Stimulated activated CD4-positive, alpha-beta T cell treated with anti-CD3 and anti-CD28 coated beads, Interleukin-4, amount 100 ng/mL, for 24 hours (primary cell): ENCODE results near the gene DNAJB2.
"Not testable (repeated sequence)": the region's sequence is repeated elsewhere in the genome, so short reads cannot be mapped to it uniquely, and the experiment has no call there.

Source experiments
- DNase-seq: peaks from one replicate; pipeline ENCODE4 v3.0.0-alpha.2; 2020

The DNAJB2 gene

DNA sequence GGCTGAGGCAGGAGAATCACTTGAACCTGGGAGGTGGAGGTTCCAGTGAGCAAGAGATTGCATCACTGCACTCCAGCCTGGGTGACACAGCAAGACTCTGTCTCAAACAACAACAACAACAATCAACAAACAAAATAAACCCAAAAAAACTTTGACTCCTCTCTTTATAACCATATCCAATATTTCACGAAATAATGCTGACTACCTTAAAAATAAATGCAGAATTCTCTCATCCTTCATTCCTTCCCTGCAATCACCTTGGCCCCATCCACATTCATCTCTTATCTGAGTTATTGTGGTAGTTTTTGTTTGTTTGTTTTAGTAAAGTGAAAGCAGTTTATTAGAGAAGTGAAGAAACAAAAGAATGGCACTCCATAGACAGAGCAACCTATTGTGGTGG, 26.9 kb downstream of the DNAJB2 start:
- DNase-seq, result no peak

DNA sequence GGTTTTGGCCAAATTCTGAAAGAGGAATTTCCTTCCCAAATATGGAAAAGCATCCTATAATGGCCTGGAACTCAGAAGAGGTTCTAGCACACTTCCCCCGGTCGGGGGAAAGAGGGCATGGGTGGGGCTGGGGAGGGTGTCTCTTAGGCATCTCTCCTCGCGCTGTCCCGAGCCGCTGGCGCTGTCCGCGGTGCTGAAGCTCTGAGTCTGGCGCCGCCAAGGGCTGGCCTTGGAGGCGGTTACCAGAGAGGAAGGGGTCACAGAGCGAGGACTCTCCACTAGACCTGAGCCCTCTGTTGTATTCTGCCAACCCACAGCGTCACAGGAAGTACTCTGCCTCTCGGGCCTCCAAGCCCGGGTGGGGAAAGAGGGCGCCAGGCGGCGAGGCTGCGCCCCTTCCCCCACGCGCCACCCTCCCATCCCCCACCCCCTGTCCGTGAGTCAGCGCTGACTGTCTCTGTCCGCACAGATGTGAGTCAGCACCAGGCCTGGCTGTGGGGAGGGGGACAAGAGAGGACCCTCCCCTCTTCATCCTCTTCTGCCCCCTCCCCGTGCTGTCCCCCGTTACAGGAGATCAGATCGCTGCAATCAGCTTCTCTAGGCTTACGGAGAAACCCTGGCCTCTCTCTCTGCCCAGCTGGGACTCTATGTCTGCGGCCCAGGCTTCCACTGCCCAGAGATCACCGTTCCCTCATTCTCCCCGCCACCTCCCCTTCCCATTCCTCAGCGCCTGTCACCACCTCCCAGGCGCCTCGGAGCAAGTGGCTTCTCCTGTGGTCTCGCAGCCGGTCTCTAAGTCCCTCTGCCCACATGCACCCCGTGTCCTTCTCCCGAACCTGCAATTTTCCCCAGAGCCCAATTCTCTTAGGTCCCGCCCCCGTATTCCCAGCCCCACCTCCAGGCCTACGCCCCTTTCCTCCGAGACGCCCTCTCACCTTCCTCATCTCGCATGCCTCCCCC, 29.3 kb downstream of the DNAJB2 start:
- peak; percentile 67 for DNase-seq

DNA sequence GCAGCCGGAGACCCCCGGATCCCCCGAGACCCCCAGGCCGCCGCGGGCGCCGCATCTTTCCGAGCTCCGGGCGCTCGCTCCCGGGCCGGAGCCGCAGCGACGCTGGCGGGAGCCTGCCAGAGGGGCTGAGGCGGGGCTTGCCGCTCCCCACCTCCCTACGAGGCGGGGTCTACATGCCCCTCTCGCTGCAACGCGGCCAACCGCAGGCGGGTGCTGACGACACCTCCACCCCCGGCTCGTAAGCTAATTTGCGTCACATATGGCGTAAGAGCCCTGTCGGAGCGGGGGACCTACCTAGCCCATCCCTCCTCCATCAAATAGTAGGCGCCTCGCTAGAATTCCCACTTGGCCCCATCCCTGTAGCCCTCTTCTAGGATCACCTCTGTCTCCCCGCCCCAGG, 30.1 kb downstream of the DNAJB2 start, which contains the start of gene PTPRN:
Gene PTPRN (minus strand): TSS at position 124 of the 400 bp plus-strand sequence. CDS start 69 bp downstream, at position 55.
- DNase-seq, result no peak

DNA sequence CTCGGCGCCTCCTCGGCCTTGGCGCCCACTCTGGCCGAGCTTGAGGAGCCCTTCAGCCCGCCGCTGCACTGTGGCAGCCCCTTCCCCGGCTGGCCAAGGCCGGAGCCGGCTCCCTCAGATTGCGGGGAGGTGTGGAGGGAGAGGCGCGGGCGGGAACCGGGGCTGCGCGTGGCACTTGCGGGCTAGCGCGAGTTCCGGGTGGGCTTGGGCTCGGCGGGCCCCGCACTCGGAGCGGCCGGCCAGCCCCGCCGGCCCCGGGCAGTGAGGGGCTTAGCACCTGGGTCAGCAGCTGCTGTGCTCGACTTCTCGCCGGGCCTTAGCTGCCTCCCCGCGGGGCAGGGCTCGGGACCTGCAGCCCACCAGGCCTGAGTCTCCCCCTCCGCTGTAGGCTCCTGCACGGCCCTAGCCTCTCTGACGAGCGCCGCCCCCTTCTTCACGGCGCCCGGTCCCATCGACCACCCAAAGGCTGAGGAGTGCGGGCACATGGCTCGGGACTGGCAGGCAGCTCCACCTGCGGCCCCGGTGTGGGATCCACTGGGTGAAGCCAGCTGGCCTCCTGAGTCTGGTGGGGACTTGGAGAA, 33.6 kb downstream of the DNAJB2 start:
- not testable (repeated sequence) for DNase-seq

DNA sequence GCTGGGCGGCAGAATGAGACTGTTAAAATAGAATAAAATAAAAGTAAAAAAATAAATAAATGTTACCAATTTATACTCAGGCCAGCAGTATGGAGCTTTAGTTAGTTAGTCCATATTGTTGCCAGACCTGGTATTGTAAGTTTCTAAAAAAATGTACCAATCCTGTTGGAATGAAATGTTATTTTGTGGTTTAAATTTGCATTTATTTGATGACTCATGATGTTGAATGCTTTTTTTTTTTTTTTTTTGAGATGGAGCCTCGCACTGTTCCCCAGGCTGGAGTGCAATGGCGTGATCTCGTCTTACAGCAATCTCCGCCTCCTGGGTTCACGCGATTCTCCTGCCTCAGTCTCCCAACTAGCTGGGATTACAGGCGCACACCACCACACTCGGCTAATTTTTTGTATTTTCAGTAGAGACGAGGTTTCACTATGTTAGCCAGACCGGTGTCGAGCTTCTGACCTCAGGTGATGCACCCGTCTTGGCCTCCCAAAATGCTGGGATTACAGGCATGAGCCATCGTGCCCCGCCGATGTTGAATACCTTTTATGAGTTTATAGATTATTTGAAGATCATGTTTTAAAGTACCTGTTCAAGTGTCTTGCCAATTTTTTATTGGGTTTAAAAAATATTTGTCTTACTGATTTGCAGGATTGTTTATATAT, 35.8 kb downstream of the DNAJB2 start:
- DNase-seq, result no peak

DNA sequence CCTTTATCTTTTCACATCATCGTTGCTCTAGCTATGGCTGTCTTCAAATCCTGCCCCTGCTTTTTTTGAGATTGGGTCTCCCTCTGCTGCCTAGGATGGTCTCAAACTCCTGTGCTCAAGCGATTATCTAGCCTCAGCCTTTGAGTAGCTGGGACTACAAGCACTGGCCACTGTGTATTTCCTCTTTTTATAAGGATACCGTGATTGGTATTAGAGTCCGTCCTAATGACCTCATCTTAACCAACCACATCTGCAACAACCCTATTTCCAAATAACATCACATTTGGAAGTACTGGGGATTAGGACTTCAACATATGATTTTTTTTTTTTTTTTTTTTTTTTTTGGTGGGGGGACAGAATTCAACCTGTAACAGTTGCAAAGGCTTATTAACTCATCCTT, 44.3 kb downstream of the DNAJB2 start:
- no peak for DNase-seq

DNA sequence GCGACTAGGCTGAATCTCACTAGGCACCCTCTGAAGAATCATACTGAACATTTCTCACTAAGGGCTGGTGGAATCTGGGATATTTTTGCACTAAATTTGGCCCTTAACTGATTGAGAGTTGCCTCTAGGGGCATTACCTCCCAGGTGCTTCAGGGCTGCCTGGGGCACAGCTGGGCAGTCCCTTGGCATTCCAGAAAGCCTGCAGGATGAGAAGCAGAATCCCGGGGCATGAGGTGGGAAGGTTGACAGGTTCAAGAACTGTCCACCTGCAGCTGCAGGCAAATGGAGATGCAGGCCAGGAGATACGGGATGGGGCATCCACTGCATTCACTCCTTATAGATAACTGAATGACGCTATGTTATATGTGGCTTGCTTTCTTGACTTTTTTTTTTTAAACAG, 46.0 kb downstream of the DNAJB2 start:
- no peak for DNase-seq

DNA sequence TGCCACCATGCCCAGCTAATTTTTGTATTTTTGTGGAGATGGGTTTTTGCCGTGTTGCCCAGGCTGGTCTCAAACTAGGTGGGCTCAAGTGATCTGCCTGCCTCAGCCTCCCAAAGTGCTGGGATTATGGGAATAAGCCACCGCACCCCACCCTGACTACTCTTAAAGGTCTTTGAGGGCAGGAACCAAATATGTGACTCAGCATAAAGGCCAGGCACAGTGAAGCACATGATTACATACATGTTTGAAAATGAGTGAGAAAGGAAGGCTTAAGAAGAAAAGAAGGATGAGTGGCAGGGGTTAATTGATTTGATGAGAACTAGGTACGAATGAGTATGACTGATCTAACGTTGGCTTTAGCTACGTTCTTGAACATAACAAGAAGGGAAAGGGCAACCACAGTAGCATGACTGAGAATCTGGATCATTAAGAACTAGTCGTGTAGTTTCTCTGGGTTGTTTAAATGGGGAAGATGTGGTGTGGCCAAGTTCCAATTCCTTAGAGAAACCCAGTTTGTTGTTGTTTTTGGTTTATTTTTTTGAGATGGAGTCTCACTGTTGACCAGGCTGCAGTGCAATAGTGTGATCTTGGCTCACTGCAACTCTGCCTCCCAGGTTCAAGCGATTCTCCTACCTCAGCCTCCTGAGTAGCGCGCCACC, 46.6 kb downstream of the DNAJB2 start:
- no peak for DNase-seq

DNA sequence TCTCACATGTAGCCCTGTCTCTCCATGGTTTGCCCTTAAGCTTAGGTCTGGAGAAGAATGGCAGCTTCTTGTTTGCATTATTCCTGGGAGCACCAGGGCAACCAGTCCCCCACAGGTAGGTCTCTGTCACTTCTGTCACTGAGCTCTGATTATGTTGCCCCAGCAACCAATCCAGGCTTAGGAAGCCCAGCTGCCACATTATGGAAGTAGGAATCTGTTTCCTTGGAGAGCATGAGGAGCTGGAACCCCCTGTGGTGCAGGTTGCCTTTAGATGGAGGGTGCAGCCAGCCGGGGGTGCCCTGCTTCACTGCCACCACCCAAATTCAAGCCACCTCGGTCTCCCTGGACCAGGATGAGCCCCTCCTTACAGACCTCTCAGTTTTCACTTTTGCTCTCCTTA, 48.6 kb downstream of the DNAJB2 start:
- no peak for DNase-seq

DNA sequence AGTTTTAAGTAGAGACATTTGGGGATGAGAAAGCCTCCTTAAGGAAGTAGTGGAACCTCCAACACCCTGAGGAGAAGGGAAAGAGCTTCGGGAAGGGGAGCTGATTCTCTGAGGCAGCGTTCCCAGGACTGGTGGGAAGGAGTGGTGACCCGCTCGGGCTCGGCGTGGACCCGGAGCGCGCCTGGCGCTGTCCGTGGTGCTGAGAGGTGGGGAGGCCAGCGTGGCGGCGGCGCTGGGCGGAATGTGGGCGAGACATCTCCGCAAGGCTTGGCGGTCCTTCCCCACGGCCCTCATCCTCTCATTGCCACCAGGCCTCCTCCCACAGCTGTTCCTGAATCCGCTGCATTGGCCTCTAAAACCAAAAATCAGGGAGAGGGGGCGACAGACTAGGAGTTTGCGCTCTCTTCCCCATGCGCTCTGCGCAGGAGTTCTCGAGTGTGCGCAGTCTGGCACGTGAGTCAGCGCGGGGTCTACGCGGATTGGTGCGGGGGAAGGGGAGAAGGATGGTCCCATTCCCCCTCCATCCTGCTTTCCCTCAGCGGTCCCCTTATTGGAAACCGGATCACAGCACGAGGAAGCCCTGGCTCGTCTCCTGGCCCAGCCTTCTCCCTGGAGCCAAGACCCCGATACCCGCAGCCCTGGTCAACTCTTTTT, 52.5 kb downstream of the DNAJB2 start:
- peak; percentile 6 for DNase-seq

DNA sequence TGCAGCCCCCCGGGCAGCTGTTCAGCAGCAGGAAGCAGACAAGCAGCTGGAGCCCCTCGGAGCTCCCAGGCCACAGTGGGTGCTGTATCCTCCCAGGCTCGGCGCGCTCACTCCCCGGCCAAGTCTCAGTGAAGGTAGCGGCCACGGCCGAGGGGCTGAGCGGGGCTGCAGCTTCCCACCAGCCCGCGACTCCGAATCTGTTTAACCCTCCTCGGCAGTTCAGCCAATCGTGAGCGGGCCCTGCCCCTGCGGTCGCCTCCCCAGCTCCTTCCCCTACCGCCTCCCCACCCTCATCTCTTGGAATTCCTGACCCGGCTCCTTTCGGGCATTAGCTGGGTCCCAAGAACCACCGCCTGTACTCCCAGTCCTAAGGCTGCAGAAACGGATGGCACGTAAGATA, 53.4 kb downstream of the DNAJB2 start, which contains the start of gene RESP18:
Gene RESP18 (minus strand): TSS at position 203 of the 400 bp plus-strand sequence.
- DNase-seq, result no peak

DNA sequence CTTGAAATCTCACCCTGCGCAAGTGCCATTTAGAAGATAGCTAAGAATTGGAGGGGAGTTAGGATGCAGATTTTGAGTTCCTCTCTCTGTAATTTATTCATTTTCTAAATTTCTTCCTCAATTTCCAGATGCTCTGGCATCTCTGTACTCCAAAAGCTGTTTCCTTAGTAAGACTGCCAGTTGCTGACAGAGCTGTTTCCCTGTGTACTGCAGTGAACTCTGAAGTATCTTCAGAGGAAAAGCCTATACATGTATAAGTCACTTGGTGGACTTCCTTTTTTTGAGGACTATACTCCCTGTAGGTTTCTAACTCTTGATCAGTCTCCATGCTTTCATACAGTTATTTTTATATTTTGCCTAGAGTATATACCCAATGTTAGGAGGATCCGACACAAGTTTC, 54.9 kb downstream of the DNAJB2 start:
- no peak for DNase-seq

DNA sequence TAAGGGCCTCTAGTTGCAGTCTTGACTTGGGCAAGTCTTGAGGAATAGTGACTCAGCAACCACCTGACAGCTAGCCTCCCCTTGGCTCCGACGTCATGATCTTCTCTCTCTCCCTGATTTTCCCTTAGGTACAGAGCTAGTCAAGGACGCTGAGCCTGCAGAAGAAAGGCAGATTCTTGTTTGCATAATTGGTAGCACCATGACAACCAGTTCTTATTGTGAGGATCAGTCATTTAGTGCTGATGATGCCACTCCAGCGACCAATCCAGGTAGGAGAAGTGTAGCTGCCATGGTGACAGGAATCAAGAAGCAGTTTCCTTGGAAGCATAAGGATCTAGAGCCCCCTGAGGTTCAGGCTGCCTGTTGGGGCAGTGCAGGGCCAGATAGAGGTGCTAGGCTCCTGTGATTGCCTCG, 56.2 kb downstream of the DNAJB2 start:
- no peak for DNase-seq
